HG03460 (cell line): ENCODE data around the gene PTPN1.

ENCODE experiments used
- ATAC-seq: cut with Tn5 transposase; IDR thresholded peaks from one replicate; pipeline ENCODE4 v1.9.1; 2021; ENCODE audit not compliant: unreplicated experiment

Gene PTPN1

GRCh38 chr20:50629670-50630045 lies 119.5 kb downstream of the PTPN1 start:
- no peak for ATAC-seq

- ATAC-seq = no peak
Measured at GRCh38 chr20:50630578-50631263, 120.5 kb downstream of the PTPN1 start.

- no peak for ATAC-seq
Measured at GRCh38 chr20:50632236-50632635, 122.1 kb downstream of the PTPN1 start.

GRCh38 chr20:50632701-50633100 lies 122.5 kb downstream of the PTPN1 start:
- ATAC-seq = no peak

- no peak for ATAC-seq
Measured at GRCh38 chr20:50633361-50633760, 123.2 kb downstream of the PTPN1 start.

- no peak for ATAC-seq
Measured at GRCh38 chr20:50634191-50634590, 124.0 kb downstream of the PTPN1 start.
